Calu3 (cell line): ENCODE measurements around the gene CHI3L1. TPM values are rescaled to one million over a fixed set of nuclear protein-coding genes. Genes with fewer than 3 reads are reported as not detected.

Experiments
- BruUV-seq: library from RNA; stranded (reverse); fragments of 400-500 nt; replicated peaks from 2 replicates; lab custom pipeline; 2021; lab: Mats Ljungman, UMichigan
- CTCF ChIA-PET: fragments of 300-600 bp; sonication (Branson Sonifier 250); formaldehyde crosslinking; loops from one replicate; lab custom pipeline; 2022; ENCODE audit warnings: antibody characterized with exemption; lab: Charles Lee
- DNase-seq: peaks from one replicate; pipeline ENCODE4 v3.0.0; 2022
- H3K27ac Mint-ChIP-seq: one replicate; pipeline ENCODE4 v1.8.0; 2022; ENCODE audit warnings: mixed read lengths; ENCODE audit not compliant: unreplicated experiment
- H3K27me3 Mint-ChIP-seq: one replicate; pipeline ENCODE4 v1.8.0; 2022; ENCODE audit warnings: mixed read lengths; ENCODE audit not compliant: unreplicated experiment
- H3K36me3 Mint-ChIP-seq: one replicate; pipeline ENCODE4 v1.8.0; 2022; ENCODE audit warnings: mild to moderate bottlenecking, moderate library complexity, mixed read lengths; ENCODE audit not compliant: insufficient read depth, unreplicated experiment
- H3K4me1 Mint-ChIP-seq: one replicate; pipeline ENCODE4 v1.8.0; 2022; ENCODE audit warnings: mild to moderate bottlenecking, low read depth, mixed read lengths; ENCODE audit not compliant: unreplicated experiment
- H3K4me3 Mint-ChIP-seq: one replicate; pipeline ENCODE4 v1.8.0; 2022; ENCODE audit warnings: mild to moderate bottlenecking, low read depth, moderate library complexity, mixed read lengths; ENCODE audit not compliant: unreplicated experiment
- H3K9me3 Mint-ChIP-seq: one replicate; pipeline ENCODE4 v1.8.0; 2022; ENCODE audit warnings: low read depth, mixed read lengths; ENCODE audit not compliant: unreplicated experiment
- CTCF ChIP-seq: fragments of 200-600 bp; IDR thresholded peaks from one replicate; pipeline ENCODE4 v1.8.0; 2022; ENCODE audit warnings: antibody characterized with exemption; ENCODE audit not compliant: unreplicated experiment
- intact Hi-C: fragments of 100-400 bp; cut with micrococcal nuclease; formaldehyde crosslinking; loops from one replicate; pipeline ENCODE4 v1.10.0; 2022; ENCODE audit not compliant: unreplicated experiment
- total RNA-seq: library from RNA; stranded (reverse); gene quantifications from 2 replicates; pipeline ENCODE4 v1.2.3, GENCODE V29; 2022

Gene CHI3L1
- total RNA-seq, 1 experiment from 2014 or later, result not detected

- CTCF ChIA-PET, result no interaction called here
- Mint-ChIP-seq H3K9me3 (peaks cover 14% of the 10 kb centered on the region), H3K4me1 (peaks cover 21% of the 10 kb centered on the region), H3K27me3 (peaks cover 62% of the 10 kb centered on the region), H3K27ac (no peak overlapping the region), H3K4me3 (no peak overlapping the region), H3K36me3 (no peaks in the 10 kb centered on the region)
- intact Hi-C loops, result no loop called here
- no peak for DNase-seq
- TF ChIP-seq CTCF, result no peak
- no TSS peak for BruUV-seq
Observed at GRCh38 chr1:203158423-203158822, 28.1 kb downstream of the CHI3L1 start.

DNA sequence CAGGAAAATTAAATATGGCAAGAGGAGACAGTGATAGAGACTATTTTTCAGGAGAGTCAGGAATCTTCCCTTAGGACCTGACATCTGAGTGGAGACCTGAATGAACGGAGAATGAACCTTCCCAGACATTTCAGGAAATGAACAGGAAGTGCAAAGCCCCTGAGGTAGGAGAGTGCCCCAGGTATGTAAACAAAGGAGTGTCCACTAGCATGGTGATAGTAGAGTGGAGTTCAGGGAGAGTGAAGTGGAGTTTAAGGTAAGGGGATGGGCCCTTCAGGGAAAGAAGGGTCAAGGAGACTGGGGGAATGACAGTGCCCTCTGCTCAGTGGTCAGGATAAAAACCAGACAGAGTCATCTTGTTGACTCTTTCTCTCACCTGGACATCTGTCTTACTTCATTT lies 30.2 kb downstream of the CHI3L1 start:
- H3K27me3 Mint-ChIP-seq, result peaks cover 57% of the 10 kb centered on the region
- no peak overlapping the region for H3K27ac Mint-ChIP-seq
- no peak overlapping the region for H3K4me3 Mint-ChIP-seq
- CTCF ChIA-PET, result interaction anchor here (1.0 kb wide), 1 partner anchor 38 kb away, joined by 7 read pairs; no protein-coding TSS in a partner anchor
- H3K36me3 Mint-ChIP-seq, result no peaks in the 10 kb centered on the region
- peaks cover 19% of the 10 kb centered on the region for H3K4me1 Mint-ChIP-seq
- peaks cover 14% of the 10 kb centered on the region for H3K9me3 Mint-ChIP-seq
- TF ChIP-seq CTCF, result no peak
- BruUV-seq, result no TSS peak
- intact Hi-C loops, result no loop called here
- peak; percentile 34 for DNase-seq

- H3K27me3 Mint-ChIP-seq, result peaks cover 57% of the 10 kb centered on the region
- H3K4me1 Mint-ChIP-seq, result peaks cover 13% of the 10 kb centered on the region
- DNase-seq, result no peak
- H3K4me3 Mint-ChIP-seq, result no peak overlapping the region
- H3K27ac Mint-ChIP-seq, result no peak overlapping the region
- no peak for TF ChIP-seq CTCF
- CTCF ChIA-PET, result interaction anchor here (1.3 to 1.8 kb wide), 2 partner anchors 19 to 26 kb away, joined by 3 to 4 read pairs; partner anchors contain the start of gene ADORA1
- H3K9me3 Mint-ChIP-seq, result peaks cover 10% of the 10 kb centered on the region
- BruUV-seq, result no TSS peak
- H3K36me3 Mint-ChIP-seq, result no peaks in the 10 kb centered on the region
- intact Hi-C loops, result no loop called here
Observed at GRCh38 chr1:203153989-203154821, 32.3 kb downstream of the CHI3L1 start.

DNA sequence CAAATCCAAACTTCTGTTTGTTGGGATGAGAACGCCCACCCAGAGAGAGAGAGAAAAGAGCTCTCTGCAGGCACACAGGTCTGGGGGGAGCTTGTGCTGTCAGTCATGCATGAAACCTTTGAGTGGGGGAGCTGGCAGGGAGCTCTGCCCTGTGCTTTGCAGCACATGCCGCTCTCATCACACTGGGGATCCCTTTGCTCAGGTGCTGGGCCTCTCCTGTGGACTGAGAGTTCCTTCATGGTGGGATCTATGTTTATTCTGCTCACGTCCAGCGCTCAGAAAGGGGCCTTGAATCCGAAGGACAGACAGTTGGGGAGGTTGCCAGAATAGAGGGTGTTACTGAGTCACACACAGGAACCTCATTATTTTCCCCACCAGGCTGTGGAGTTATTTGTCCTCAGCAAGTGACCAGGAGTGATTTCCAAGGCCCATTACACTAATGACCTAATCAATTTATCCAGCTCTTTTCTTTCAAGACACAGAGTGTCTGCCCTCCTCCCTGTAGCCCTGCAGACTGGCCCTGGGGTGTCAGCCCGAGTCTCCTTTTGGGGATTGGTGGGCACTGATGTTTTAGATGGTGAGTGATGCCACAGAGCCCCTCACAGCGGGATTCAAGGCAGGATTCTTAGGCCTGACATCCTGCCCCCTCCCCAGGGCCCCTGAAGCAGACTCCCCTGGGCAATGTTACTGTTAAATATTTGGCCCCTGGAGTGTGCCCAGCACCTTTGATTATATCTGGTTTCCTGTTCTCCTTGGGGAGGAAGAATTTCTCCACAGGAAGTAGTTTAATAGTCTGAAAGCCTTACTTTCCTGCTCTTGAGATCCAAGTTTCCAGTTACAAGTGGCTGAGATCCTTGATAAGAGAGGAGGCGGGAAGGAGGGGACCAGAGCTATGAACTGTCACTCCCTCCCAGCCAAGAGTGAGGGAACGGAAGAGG lies 33.2 kb downstream of the CHI3L1 start:
- Mint-ChIP-seq H3K4me1 (peaks cover 13% of the 10 kb centered on the region), H3K36me3 (no peaks in the 10 kb centered on the region), H3K27ac (no peak overlapping the region), H3K9me3 (peaks cover 5% of the 10 kb centered on the region), H3K27me3 (peaks cover 54% of the 10 kb centered on the region), H3K4me3 (no peak overlapping the region)
- no peak for TF ChIP-seq CTCF
- intact Hi-C loops, result no loop called here
- no TSS peak for BruUV-seq
- CTCF ChIA-PET, result interaction anchor here (1.3 to 1.8 kb wide), 2 partner anchors 20 to 25 kb away, joined by 3 to 4 read pairs; partner anchors contain the start of gene ADORA1
- no peak for DNase-seq
